Omental fat pad (tissue), 4 donors: ENCODE measurements around the gene PTH1R. TPM values are rescaled to one million over a fixed set of nuclear protein-coding genes. Genes with fewer than 3 reads are reported as not detected.

Experiments
- ATAC-seq: fragments of 150-250 bp; one replicate; pipeline ENCODE4 v1.9.1; 2016; ENCODE audit warnings: mild to moderate bottlenecking, moderate library complexity; ENCODE audit not compliant: low FRiP score
- DNase-seq: peaks from one replicate; pipeline ENCODE4 v3.0.0-alpha.2; 2019; ENCODE audit warnings: low spot score
- total RNA-seq, 4 donors: library from RNA; depleted of rRNA; stranded (reverse); fragments of >200 nt; gene quantifications; one replicate each; pipeline ENCODE4 v1.1.0, GENCODE V29; 2016
- TF ChIP-seq, protein P1 (sequence below), 3 donors: fragments of 450-650 bp; IDR thresholded peaks; one replicate each; pipeline ENCODE4 v1.5.1; 2016 to 2017; ENCODE audit warnings: antibody characterized with exemption in 3 of 3, mild to moderate bottlenecking in 3 of 3, moderate library complexity in 2 of 3

The PTH1R gene
- total RNA-seq, 4 donors from 2014 or later: 16.1 to 32.3 (median 17.9) TPM

DNA sequence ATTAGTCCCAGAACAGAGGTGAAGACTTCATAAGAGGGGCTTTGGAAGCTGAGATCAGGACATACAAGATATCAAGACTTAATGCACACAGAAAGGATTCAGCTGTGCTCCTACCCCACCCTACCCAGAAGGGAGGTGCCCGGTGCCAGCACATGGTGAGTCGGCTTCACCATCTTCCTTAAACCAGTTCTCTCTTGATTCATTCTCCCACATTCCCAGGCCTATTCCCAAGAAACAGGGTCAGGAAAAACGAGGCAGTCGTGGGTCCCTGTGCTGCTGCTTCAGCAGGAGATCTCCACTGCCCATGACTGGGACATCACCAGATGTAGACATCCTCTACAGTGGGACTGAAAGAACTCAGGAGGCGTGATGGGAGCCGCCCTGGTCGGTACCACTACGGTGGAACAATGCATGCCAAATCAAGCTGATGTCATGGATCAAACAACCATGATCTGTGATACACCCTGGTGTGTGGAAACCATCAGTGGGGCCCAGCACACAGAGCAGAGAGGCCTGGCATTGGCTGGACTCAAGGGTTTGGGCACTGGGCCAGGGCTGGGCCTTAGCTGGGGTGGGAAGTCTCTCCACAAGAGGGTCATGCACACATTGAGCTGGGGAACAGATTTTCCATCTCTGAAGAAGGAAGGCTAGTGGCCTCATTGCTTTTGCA lies 57.1 kb downstream of the PTH1R start:
- peak; percentile 31 for ATAC-seq
- no peak for DNase-seq
- TF ChIP-seq, protein P1, sequence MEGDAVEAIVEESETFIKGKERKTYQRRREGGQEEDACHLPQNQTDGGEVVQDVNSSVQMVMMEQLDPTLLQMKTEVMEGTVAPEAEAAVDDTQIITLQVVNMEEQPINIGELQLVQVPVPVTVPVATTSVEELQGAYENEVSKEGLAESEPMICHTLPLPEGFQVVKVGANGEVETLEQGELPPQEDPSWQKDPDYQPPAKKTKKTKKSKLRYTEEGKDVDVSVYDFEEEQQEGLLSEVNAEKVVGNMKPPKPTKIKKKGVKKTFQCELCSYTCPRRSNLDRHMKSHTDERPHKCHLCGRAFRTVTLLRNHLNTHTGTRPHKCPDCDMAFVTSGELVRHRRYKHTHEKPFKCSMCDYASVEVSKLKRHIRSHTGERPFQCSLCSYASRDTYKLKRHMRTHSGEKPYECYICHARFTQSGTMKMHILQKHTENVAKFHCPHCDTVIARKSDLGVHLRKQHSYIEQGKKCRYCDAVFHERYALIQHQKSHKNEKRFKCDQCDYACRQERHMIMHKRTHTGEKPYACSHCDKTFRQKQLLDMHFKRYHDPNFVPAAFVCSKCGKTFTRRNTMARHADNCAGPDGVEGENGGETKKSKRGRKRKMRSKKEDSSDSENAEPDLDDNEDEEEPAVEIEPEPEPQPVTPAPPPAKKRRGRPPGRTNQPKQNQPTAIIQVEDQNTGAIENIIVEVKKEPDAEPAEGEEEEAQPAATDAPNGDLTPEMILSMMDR (IDR thresholded peaks at IDR 0.05): no peak

DNA sequence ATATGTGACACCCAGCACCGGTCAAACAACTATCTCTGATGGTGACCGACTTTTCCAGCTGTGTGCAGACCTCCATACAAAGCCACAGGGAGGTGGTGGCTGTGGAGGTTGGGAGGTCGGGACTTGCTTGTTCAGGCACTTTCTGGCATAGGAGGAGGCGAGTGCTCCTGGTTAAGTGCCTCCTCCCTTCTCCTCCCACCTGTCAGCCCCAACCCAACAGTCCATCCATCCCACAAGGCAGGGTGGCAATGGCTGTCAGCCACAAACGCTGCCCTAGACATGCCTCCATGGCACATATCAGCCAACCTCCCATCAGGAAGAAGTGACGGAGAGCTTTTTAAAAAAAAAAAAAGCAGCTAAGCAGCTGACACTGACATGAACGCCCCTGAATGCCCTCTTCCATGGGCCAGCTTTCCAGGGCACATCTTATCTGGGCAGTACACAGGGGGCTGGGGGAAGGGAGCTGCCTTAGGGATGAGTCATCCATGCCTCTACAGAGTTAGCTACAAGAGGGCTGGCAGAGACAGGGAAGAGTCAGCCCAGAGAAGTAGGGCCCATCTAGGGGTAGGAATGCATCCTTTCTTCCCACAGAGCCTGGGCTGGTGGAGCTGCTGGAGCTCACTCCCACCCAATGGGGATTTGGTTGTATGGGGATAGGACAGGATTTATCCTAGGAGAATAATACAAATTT lies 57.8 kb downstream of the PTH1R start:
- ATAC-seq (peak; percentile 95), DNase-seq (no peak)
- TF ChIP-seq, protein P1 (IDR thresholded peaks at IDR 0.05): no peak

GRCh38 chr3:46935989-46936558 lies 58.6 kb downstream of the PTH1R start:
- TF ChIP-seq, protein P1 (IDR thresholded peaks at IDR 0.05): no peak
- ATAC-seq (no peak), DNase-seq (no peak)

DNA sequence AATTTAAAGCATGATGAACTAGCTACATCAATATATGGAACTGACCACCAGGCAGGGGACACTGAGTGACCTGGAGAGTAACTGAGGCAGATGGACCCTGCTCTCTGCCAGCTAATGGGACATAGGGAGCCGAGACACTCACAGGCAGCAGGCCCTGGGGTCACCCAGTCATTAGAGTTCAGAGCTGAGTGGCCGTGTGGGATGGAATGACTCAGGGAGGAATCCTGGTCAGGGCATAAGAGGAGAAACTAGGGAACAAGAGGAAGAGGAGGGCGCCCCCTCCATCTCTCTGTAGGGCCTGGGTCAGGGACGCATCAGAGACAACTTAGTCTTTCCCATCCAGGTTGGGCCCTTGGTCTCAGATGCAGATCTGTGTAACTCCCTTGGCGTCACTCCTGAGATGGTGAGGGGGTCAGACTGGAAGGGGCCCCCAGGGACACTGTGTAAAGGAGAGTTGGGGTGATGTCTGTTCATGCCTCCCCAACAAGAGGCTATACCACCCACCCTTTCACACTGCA lies 59.3 kb downstream of the PTH1R start:
- TF ChIP-seq, protein P1 (IDR thresholded peaks at IDR 0.05): no peak
- no peak for DNase-seq
- ATAC-seq: no peak

GRCh38 chr3:46938118-46938517 lies 60.6 kb downstream of the PTH1R start:
- ATAC-seq (no peak), DNase-seq (no peak)
- TF ChIP-seq, protein P1 (IDR thresholded peaks at IDR 0.05): no peak

DNA sequence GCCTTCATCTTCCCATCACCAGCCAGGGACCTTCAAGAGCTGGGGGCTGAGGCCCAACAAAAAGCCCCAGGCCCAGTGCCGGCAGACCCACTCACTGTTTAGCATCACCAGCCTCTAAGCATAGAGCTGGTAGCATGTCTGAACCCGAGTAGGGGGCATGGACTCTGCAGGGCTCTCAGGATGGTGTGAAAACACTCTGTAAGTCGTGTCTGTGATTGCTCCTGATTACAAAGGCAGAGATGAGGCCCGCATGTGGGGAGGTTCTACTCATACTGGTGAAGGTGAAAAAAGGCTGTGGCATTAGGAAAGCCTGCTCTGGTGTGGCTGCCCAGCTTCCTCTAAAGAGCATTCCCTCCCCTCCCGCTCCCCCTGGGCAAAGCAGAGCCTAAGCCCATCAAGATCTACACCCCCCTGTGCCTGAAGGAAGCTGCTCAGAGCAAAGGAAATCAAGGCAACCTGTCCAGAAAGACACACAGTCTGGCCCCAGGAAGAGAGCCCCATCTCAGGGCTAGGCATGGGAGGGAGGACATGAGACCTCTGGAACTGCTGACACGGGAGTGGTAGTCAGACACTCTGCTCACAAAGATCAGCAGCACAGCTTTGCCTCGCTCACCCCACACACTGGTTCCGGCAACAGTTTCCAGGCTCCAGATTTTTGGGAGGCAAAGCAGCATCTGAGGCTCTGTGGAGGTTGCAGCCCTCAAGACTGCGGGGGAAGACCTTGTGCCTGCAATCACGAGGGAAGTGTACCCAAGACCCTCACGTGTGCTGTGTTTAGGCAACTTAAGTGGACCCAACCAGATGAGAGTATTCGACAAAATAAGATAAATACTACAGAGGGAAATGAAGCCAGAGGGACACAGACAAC lies 62.3 kb downstream of the PTH1R start:
- ATAC-seq (no peak), DNase-seq (no peak)
- TF ChIP-seq, protein P1 (IDR thresholded peaks at IDR 0.05): no peak
